ENCODE measurements around the gene FSTL1.

Gene FSTL1

DNA sequence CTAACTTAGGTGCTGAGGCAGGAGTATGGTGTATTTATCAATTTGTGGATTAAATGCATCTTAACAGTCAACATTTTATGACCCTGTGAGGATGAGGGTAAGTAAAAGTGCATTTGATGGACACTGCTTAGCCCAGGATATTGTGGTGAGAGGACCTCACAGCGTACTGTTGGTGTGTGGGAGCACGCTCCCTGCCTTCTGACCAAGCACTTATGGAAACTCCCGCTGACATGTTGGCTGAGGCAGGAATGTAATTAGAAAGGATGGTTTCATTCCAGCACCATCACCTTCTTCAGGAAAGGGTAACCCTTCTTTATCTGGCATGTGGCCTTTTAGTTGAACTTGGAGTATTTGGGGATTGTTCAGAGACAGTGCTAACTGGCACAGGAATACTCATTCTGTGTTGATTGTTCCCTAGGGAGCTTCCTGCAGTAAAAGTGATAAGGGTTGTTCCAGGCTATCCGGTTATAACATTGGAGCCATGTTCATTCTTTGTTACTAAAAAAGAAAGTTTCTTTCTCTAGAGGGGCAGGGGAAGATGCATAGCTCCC lies 11.7 kb upstream of the FSTL1 start:
- DNase-seq, result no peak

- no peak for DNase-seq
Measured at GRCh38 chr3:120461416-120461815, 10.6 kb upstream of the FSTL1 start.

GRCh38 chr3:120460862-120461261 lies 10.1 kb upstream of the FSTL1 start:
- DNase-seq, result no peak

DNA sequence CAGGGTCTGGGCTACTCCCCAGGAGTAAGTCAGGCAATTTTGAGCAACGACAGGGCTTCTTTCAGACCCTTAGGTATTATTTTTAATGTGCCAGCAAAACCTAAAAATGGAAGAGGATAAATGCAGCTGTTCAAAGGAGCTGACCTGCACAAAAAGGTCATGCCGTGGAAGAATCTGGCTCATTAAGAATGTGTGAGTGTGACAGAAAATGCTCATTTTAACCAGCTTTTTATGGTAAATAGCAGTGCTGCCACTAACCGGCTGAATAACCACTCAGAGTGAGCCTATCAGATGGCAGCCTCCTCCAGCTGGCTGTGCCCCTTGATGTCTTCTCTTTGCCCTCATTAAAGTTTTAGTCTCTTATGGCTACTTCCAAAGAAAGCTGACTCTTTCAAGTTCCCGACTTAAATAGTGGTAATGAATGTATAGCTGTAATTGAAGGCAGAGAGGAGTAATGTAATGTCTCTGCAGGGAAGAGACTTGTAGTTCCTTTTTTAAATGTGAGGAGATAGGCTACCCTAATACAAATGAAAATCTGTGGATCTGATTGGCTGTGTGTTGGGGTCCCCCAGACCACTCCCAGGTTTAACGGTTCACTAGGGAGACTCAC lies 9.5 kb upstream of the FSTL1 start:
- no peak for DNase-seq

DNA sequence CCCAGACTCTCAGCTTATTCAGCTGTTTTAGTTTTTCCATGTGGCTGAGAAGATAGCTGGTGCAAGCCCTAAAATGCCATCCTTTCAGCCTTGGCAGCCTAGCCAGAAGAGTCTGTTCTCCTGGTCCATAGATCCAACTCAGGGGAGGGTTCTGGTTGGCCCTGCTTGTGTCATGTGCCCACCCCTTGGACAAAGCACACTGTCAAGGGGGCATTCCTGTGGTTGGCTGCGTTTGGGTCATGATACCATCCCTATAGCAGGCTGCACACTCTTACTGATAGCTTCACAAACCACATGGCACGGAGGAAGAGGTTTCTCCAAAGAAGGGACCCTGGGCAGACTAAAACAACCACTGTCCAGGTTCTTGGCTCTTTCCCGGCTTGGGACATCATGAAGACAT lies 8.4 kb upstream of the FSTL1 start:
- no peak for DNase-seq

DNA sequence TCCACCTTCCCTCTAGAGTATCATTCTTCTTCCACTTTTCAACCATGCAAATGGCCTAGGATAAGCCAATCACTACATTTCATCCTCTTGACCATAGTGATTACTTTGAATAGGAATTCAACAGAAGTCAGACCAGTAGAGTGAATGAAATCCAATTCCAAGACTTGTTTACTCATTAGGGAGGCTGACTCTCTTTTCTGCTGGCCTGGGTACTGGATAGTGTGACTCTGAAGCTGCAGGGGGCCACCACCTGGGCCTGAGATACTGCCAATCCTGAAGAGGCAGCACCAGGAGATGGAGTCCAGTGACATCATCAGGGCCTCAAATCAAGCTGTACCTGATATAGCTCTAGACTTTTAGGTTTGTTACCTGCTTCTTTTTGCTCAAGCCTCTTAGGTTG lies 7.0 kb upstream of the FSTL1 start:
- DNase-seq, result no peak

DNA sequence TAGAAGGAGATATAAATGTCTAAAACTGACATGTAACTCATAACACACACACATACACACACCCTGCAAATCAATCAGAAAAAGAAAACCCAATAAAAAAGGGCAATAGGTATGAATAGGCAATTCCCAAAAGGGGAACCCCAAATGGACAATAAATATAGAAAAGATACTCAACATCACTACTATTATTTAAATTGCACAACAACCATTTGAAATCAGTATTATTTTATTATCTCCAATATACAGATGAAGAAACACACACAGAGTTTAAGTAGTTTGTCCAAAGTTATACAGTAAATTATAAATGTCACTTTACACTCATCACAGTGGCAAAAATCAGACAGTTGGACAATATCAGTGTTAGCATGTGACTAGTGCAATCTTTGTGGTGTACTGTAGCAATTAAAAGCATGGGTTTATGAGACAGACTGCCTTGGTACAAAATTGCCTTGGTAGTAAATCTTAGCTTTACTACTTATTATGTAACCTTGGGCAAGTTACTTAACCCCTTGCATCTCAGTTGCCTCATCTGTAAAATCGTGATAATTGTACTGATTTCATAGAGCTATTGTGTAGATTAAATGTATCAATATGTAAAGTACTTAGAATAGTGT lies 3.4 kb upstream of the FSTL1 start:
- no peak for DNase-seq

DNA sequence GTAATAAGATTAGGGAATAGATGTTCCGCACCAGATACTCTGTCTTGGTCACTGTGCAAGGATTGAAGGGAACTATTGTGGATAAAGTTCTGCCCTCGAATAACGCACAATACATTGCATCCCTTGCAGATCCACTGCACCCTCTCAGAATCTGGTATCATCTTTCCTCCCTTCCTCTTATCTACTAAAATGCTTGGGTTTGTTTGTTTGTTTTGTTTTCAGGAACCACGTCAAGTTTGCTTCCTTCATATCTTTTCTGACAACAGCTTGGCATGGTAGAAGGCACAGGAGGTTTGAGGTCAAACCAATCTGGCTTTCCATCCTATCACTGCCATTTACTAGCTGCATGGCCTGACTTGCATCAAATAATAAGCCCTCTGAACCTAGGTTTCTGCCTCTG lies 2.0 kb upstream of the FSTL1 start:
- no peak for DNase-seq

GRCh38 chr3:120451806-120452205 lies 1.0 kb upstream of the FSTL1 start:
- no peak for DNase-seq

DNA sequence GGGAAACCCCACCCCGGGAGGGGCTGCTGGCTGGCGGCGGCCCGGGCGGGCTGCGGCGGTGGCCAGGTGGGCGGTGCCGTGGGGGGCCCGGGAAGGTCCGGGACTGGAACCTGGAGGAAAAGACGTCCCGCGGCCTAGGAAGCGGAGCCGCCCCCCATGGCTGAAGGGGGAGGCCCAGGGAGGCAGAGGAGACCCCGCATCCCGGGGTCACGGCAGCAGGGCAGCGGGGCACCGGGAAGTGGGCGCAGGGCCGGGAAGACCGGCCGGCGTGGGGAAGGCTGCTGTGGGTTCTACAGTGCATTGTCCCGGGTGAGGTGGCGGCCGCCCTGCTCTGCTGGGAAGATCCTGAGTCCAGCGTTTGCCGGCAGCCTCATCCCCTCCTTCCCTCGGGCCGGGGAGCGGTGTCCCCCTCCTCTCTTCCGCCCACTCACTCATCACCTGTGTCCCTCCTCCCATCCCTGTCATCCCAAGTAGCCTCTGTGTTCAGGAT lies 525 bp upstream of the FSTL1 start:
- DNase-seq, result no peak

DNA sequence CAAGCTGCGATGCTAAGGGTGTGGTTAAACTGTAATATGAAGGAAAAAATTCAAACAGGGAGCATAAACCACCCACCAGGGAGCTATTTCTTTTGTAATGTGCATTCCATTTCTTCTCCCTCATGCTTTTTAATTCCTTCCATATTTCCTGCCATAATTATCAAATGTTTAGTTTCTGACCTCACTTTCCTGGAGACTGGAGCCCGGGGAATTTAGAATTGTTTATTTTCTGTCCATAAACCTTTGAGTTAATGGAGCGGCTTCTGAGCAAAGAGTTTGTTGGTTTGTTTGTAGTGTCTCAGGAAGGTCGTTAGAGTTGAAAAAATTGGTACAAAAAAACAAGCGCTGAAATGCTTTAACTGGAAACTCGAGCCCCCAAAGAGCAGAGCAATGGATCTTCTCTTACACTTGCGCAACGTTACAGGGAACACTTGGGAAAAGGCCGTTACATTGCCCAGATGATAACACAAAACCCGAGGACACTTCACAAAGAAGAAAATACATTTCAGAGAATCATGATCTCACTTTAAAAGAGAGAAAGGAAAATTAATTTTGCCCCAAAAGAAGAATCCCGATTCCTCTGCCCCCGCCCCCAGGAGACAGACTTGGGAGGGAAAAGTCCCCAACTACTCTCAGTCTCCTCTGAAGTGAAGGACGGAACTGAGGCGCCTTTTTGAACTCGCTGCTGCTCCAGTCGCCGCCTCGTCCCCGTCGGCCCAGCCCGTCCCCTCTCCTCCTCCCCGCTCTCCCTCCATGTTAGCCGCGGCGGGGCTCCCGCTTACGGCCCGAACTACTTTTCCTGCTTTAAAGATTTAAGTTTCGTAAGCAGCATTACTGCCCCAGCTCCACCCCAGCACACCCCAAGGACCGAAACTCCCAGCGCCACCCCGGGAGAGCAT lies 842 bp downstream of the FSTL1 start:
- no peak for DNase-seq

- DNase-seq, result no peak
Measured at GRCh38 chr3:120449251-120449650, 1.5 kb downstream of the FSTL1 start.

GRCh38 chr3:120448756-120449155 lies 2.0 kb downstream of the FSTL1 start:
- no peak for DNase-seq

DNA sequence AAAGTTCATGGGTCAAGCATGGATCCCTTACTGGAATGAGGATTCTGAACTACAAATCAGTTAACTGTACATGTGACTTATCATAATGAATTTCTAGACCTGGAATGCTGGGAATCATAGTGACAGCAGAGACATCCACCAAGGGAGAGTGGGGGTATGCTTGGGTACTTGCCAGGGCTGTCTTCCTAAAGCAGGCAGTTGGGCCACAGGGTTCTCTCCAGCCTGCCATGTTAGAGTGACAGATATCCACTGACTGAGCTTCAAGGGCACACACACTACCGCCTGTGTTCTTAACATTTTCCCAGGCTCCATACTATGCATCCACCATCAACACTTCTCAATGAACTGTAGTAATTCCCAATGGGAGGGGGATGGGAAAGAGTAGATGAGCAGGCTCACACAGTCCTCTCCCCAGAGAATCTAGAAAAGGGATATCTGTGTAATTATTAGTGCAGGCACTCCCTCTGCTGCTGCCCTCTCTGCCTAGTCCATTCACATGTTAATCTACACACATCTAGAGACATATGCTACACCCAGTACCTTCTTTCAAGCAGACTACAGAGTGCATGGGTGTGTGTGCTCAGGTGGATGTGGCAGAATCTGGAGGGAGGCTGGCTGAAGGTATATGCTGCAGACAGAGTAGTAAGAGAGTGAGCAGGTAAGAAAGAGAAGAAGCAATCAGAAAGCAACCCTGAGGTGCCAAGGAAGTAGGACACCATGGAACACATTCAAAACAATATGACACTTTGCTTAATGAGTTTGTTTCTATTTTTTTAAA lies 3.7 kb downstream of the FSTL1 start:
- DNase-seq, result no peak

- DNase-seq, result no peak
Measured at GRCh38 chr3:120445654-120446053, 5.1 kb downstream of the FSTL1 start.

DNA sequence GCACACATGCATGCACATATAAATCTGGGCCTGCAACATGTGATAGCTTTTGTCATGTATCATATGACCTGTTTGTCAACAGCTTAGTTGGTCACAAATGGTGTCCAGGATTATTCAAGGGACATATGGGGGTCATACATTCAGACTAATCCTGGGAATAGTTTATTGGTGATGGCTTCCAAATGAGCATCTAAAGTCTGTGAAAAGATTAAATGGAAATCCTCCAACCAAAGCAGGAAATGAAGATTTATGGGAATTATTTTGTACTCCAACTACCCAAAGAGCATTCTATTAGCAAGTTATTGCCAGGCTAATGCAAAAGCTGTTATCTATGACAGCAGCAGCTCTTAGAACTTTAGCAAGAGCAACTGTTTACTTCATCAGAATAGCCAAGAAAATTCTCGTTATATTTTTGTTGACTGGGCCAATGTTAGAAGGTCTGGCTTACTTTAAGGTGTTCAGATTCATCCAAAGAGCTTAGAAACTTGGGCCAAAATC lies 7.1 kb downstream of the FSTL1 start:
- DNase-seq, result no peak

GRCh38 chr3:120442975-120443517 lies 7.7 kb downstream of the FSTL1 start:
- DNase-seq, result no peak

DNA sequence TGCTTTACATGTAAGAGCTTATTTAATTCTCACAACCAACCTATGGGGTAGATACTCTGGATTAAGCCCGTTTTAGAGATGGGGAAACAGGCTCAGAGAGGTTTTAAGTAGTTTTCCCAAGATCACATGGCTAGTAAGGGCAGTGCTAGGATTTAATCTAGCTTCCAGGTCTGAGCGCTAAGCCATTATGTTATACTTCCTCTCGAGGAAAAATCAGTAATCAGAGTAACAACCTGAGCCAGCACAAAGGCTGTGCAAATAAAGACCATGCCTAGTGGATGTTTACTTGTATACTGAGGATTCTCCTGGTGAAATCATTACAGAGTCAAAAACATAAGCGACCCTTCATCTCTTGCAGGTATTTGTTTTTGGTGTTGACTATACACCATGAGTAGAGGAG lies 9.0 kb downstream of the FSTL1 start:
- DNase-seq, result no peak

DNA sequence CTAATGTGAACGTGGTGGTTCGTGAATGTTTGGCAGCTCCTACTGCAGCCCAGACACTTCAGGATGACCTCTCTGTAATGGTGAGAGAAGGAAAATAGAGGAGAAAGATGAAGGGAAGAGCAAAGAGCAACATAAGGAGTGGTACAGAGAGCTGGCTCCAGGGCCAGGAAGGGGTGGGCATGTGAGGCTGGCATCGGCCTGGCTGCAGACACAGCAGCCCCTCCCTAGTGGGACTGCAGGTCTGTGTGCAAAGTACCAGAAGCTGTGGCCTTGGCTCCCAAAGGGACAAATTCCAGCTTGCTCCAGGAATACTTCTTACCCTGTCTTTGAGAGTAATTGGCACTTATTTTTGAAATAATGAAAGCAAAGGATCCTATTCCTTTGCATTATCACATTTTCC lies 10.0 kb downstream of the FSTL1 start:
- DNase-seq, result no peak

- no peak for DNase-seq
Measured at GRCh38 chr3:120440001-120440703, 10.6 kb downstream of the FSTL1 start.

GRCh38 chr3:120438665-120439370 lies 12.0 kb downstream of the FSTL1 start:
- DNase-seq, result no peak
